HEK293 (cell line): Measurements from ENCODE around the gene DNER.

Experiments
- CTCF ChIA-PET: fragments of 350-600 bp; formaldehyde crosslinking; extraction: SDS; loops from one replicate; lab custom pipeline; 2021; ENCODE audit warnings: antibody characterized with exemption; lab: Yijun Ruan, JAX
- POLR2A ChIA-PET: fragments of 300-600 bp; formaldehyde crosslinking; extraction: SDS; loops from one replicate; lab custom pipeline; 2020; ENCODE audit warnings: antibody characterized with exemption, inconsistent platforms; lab: Yijun Ruan, JAX
- H3K27ac ChIP-seq: fragments of 200-500 bp; sonication (Bioruptor generic); 2 replicates; pipeline ENCODE4 v1.5.1; 2014; ENCODE audit warnings: low read depth, low read length, control low read depth, inconsistent platforms; ENCODE audit errors: extremely low read depth
- H3K36me3 ChIP-seq, 2 experiments: fragments of 200-500 bp in 1 of 2; sonication (Bioruptor generic) in 1 of 2; 1 replicate in 1 of 2; 2 replicates in 1 of 2; pipeline ENCODE4 v1.5.1; 2014 to 2017; ENCODE audit warnings: inconsistent platforms in 2 of 2, low read length in 2 of 2; ENCODE audit not compliant: control insufficient read depth in 2 of 2, insufficient read depth in 1 of 2
- H3K4me1 ChIP-seq: fragments of 200-500 bp; sonication (Bioruptor generic); 2 replicates; pipeline ENCODE4 v1.5.1; 2014; ENCODE audit warnings: mild to moderate bottlenecking, low read length, inconsistent platforms; ENCODE audit not compliant: control insufficient read depth, insufficient read depth
- H3K4me3 ChIP-seq: 2 replicates; pipeline ENCODE4 v1.5.1; 2011; ENCODE audit warnings: low read depth, mild to moderate bottlenecking, control low read depth, low read length, moderate library complexity
- H3K9me3 ChIP-seq: fragments of 200-500 bp; sonication (Bioruptor generic); 2 replicates; pipeline ENCODE4 v1.5.1; 2014; ENCODE audit warnings: low read depth, low read length, inconsistent platforms; ENCODE audit not compliant: control insufficient read depth, insufficient read depth
- CTCF ChIP-seq: fragments of 450-650 bp; formaldehyde crosslinking; IDR thresholded peaks from 2 replicates; pipeline ENCODE4 v1.5.1; 2016; ENCODE audit warnings: missing biosample characterization, missing genetic modification characterization
- ELK4 ChIP-seq: IDR thresholded peaks from 2 replicates; pipeline ENCODE4 v1.6.1; 2011; ENCODE audit warnings: mild to moderate bottlenecking, low read depth, low read length, borderline replicate concordance
- KLF16 ChIP-seq: fragments of 450-650 bp; formaldehyde crosslinking; IDR thresholded peaks from 2 replicates; pipeline ENCODE4 v1.5.1; 2017; ENCODE audit warnings: missing biosample characterization, missing genetic modification characterization
- MZF1 ChIP-seq: fragments of 450-650 bp; formaldehyde crosslinking; IDR thresholded peaks from 2 replicates; pipeline ENCODE4 v1.5.1; 2017; ENCODE audit warnings: missing biosample characterization, missing genetic modification characterization, borderline replicate concordance
- PRDM6 ChIP-seq: fragments of 450-650 bp; formaldehyde crosslinking; IDR thresholded peaks from 2 replicates; pipeline ENCODE4 v1.5.1; 2017; ENCODE audit warnings: missing biosample characterization, missing genetic modification characterization
- SETDB1 ChIP-seq: IDR thresholded peaks from one replicate; pipeline ENCODE4 v1.6.1; 2017; ENCODE audit warnings: mild to moderate bottlenecking, low read length, moderate library complexity, mixed read lengths; ENCODE audit not compliant: insufficient read length
- WT1 ChIP-seq: fragments of 450-650 bp; formaldehyde crosslinking; IDR thresholded peaks from 2 replicates; pipeline ENCODE4 v1.5.1; 2016; ENCODE audit warnings: missing biosample characterization, missing genetic modification characterization
- ZBTB1 ChIP-seq: fragments of 450-650 bp; formaldehyde crosslinking; IDR thresholded peaks from 2 replicates; pipeline ENCODE4 v1.5.1; 2016; ENCODE audit warnings: missing biosample characterization, missing genetic modification characterization
- ZBTB10 ChIP-seq: fragments of 450-650 bp; formaldehyde crosslinking; IDR thresholded peaks from 2 replicates; pipeline ENCODE4 v1.5.1; 2016; ENCODE audit warnings: missing biosample characterization, missing genetic modification characterization
- ZBTB8A ChIP-seq: fragments of 450-650 bp; formaldehyde crosslinking; IDR thresholded peaks from 2 replicates; pipeline ENCODE4 v1.5.1; 2016; ENCODE audit warnings: missing biosample characterization, missing genetic modification characterization
- ZFP37 ChIP-seq: fragments of 450-650 bp; formaldehyde crosslinking; IDR thresholded peaks from 2 replicates; pipeline ENCODE4 v1.5.1; 2016; ENCODE audit warnings: missing biosample characterization, missing genetic modification characterization
- ZNF10 ChIP-seq: fragments of 450-650 bp; formaldehyde crosslinking; IDR thresholded peaks from 2 replicates; pipeline ENCODE4 v1.5.1; 2017; ENCODE audit warnings: missing biosample characterization, missing genetic modification characterization
- ZNF121 ChIP-seq: fragments of 450-650 bp; formaldehyde crosslinking; IDR thresholded peaks from 2 replicates; pipeline ENCODE4 v1.5.1; 2016; ENCODE audit warnings: missing biosample characterization, missing genetic modification characterization
- ZNF138 ChIP-seq: fragments of 450-650 bp; formaldehyde crosslinking; IDR thresholded peaks from 2 replicates; pipeline ENCODE4 v1.5.1; 2016; ENCODE audit warnings: missing biosample characterization, missing genetic modification characterization, borderline replicate concordance
- ZNF184 ChIP-seq: fragments of 450-650 bp; IDR thresholded peaks from 2 replicates; pipeline ENCODE4 v1.5.1; 2018; ENCODE audit warnings: missing biosample characterization, mild to moderate bottlenecking, missing genetic modification characterization
- ZNF302 ChIP-seq: fragments of 450-650 bp; formaldehyde crosslinking; IDR thresholded peaks from 2 replicates; pipeline ENCODE4 v1.5.1; 2016; ENCODE audit warnings: missing biosample characterization, missing genetic modification characterization, low read depth
- ZNF335 ChIP-seq: fragments of 450-650 bp; formaldehyde crosslinking; conservative IDR thresholded peaks from 2 replicates; pipeline ENCODE4 v1.5.1; 2016; ENCODE audit warnings: missing biosample characterization, missing genetic modification characterization
- ZNF391 ChIP-seq: fragments of 450-650 bp; formaldehyde crosslinking; IDR thresholded peaks from 2 replicates; pipeline ENCODE4 v1.5.1; 2016; ENCODE audit warnings: low read depth, missing biosample characterization, missing genetic modification characterization, borderline replicate concordance
- ZNF426 ChIP-seq: fragments of 450-650 bp; formaldehyde crosslinking; IDR thresholded peaks from 2 replicates; pipeline ENCODE4 v1.5.1; 2017; ENCODE audit warnings: missing biosample characterization, missing genetic modification characterization, mild to moderate bottlenecking, inconsistent platforms, moderate library complexity
- ZNF473 ChIP-seq: fragments of 450-650 bp; formaldehyde crosslinking; IDR thresholded peaks from 2 replicates; pipeline ENCODE4 v1.5.1; 2017; ENCODE audit warnings: missing biosample characterization, missing genetic modification characterization
- ZNF530 ChIP-seq: fragments of 450-650 bp; formaldehyde crosslinking; IDR thresholded peaks from 2 replicates; pipeline ENCODE4 v1.5.1; 2016; ENCODE audit warnings: low read depth, missing biosample characterization, missing genetic modification characterization
- ZNF548 ChIP-seq: fragments of 450-650 bp; formaldehyde crosslinking; IDR thresholded peaks from 2 replicates; pipeline ENCODE4 v1.5.1; 2016; ENCODE audit warnings: missing biosample characterization, missing genetic modification characterization
- ZNF610 ChIP-seq: fragments of 450-650 bp; formaldehyde crosslinking; IDR thresholded peaks from 2 replicates; pipeline ENCODE4 v1.5.1; 2016; ENCODE audit warnings: missing biosample characterization, missing genetic modification characterization, borderline replicate concordance
- ZNF768 ChIP-seq: fragments of 450-650 bp; formaldehyde crosslinking; IDR thresholded peaks from 2 replicates; pipeline ENCODE4 v1.5.1; 2018; ENCODE audit warnings: missing biosample characterization, mild to moderate bottlenecking, missing genetic modification characterization
- ZNF843 ChIP-seq: fragments of 450-650 bp; formaldehyde crosslinking; IDR thresholded peaks from 2 replicates; pipeline ENCODE4 v1.5.1; 2016; ENCODE audit warnings: missing biosample characterization, missing genetic modification characterization
- ZSCAN30 ChIP-seq: fragments of 450-650 bp; IDR thresholded peaks from 2 replicates; pipeline ENCODE4 v1.5.1; 2018; ENCODE audit warnings: missing biosample characterization, mild to moderate bottlenecking, missing genetic modification characterization, moderate library complexity
- ZSCAN5A ChIP-seq: fragments of 450-650 bp; formaldehyde crosslinking; IDR thresholded peaks from 2 replicates; pipeline ENCODE4 v1.5.1; 2016; ENCODE audit warnings: missing biosample characterization, missing genetic modification characterization
- ZXDB ChIP-seq: fragments of 450-650 bp; formaldehyde crosslinking; IDR thresholded peaks from 2 replicates; pipeline ENCODE4 v1.5.1; 2016; ENCODE audit warnings: missing biosample characterization, missing genetic modification characterization

Gene DNER

GRCh38 chr2:229443546-229444268, 270.6 kb downstream of the DNER start:
- no peaks in the 10 kb centered on the region for H3K9me3 ChIP-seq
- POLR2A ChIA-PET, result no interaction called here
- H3K36me3 ChIP-seq, result no peaks in the 10 kb centered on the region
- TF ChIP-seq ZXDB, result no peak
- TF ChIP-seq ZNF843 (tag by site-specific recombination), result no peak
- no peak for TF ChIP-seq ZSCAN5A (tag by site-specific recombination)
- TF ChIP-seq ZNF548 (tag by site-specific recombination), result no peak
- no peak for TF ChIP-seq ZNF121
- TF ChIP-seq ZNF610 (tag by site-specific recombination), result no peak
- TF ChIP-seq ZNF184 (tag by site-specific recombination), result no peak
- TF ChIP-seq ZNF138 (tag by site-specific recombination), result no peak
- no peak for TF ChIP-seq ZNF391
- no peak for TF ChIP-seq WT1 (tag by site-specific recombination)
- no peak for TF ChIP-seq SETDB1
- TF ChIP-seq CTCF (tag by site-specific recombination), result no peak
- no peak for TF ChIP-seq ZNF302
- TF ChIP-seq, all 188 proteins: peak for 0
- Histone ChIP-seq H3K4me1 (no peaks in the 10 kb centered on the region), H3K4me3 (no peak overlapping the region), H3K27ac (no peak overlapping the region)
- CTCF ChIA-PET, result interaction anchor here (0.6 to 1.6 kb wide), 3 partner anchors 10 to 336 kb away, joined by 3 to 4 read pairs (median 3); no protein-coding TSS in a partner anchor

GRCh38 chr2:229443141-229443540, 271.2 kb downstream of the DNER start:
- Histone ChIP-seq H3K27ac (no peak overlapping the region), H3K4me3 (no peak overlapping the region), H3K36me3 (no peaks in the 10 kb centered on the region), H3K9me3 (no peaks in the 10 kb centered on the region), H3K4me1 (no peaks in the 10 kb centered on the region)
- POLR2A ChIA-PET, result no interaction called here
- CTCF ChIA-PET, result interaction anchor here (0.6 to 1.6 kb wide), 2 partner anchors 9 to 337 kb away, joined by 3 to 4 read pairs; no protein-coding TSS in a partner anchor
- TF ChIP-seq ZNF473 (tag by site-specific recombination) (no peak), PRDM6 (tag by site-specific recombination) (no peak), ZFP37 (tag by site-specific recombination) (no peak), ELK4 (no peak), ZNF768 (tag by site-specific recombination) (no peak), ZNF335 (tag by site-specific recombination) (no peak), ZBTB10 (tag by site-specific recombination) (no peak), KLF16 (tag by site-specific recombination) (no peak), ZNF10 (no peak), ZBTB8A (tag by site-specific recombination) (no peak), ZBTB1 (tag by site-specific recombination) (no peak), ZNF426 (tag by site-specific recombination) (no peak), MZF1 (tag by site-specific recombination) (no peak), ZNF530 (tag by site-specific recombination) (no peak), ZSCAN30 (no peak)
